ENCODE results near the gene FLYWCH2. TPM values are rescaled to one million over a fixed set of nuclear protein-coding genes. Genes with fewer than 3 reads are reported as not detected.
A peak's percentile ranks its signal among the peaks of the same experiment; 100 is the strongest.

FLYWCH2 gene
- total and polyA plus RNA-seq, 2 of the 8 experiments (the other 6 are each of a cell fraction or from before 2014, with no cell fraction given): 16.4 to 30.7 TPM

DNA sequence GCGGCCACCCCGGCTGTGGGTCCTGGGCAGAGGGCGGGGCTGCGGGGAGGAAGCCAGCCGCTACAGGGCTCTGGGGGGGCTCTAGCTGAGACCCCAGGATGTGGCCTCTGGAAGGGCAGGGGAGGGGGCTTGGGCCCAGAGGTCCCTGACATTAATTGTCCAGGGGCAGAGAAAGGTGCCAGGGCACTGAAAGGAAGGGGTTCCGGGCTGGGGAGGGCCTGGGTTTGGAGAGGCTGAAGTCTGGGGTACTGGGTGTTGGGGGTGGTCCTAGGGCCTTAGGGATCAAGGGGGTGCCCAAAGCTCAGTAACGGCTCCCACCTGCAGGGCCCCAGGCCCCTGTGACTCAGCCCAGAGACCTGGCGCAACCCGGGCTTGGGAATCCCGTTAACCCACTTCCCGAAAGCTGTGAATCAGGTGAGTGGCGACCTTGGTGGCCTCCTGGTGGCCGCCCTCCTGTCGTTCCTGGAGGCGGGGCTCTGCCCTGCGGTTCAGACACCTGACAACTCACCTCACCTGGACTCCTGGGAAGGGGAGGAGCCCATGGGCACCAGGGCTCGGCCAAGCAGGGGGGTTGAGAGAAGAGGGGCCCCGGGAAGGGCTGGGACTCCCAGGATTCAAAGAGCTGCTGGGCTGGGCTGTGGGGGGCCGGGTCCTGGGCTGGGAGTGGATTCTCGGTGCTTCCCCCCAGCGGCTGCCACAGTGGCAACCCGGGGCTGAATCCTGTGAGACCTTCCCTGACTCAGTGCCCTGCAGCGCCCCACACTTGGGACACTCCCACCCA lies 24.6 kb upstream of the FLYWCH2 start:
- H3K56ac ChIP-seq (replicated peaks; ENCODE audit: insufficient read length, low read depth, low read length): no peak overlapping the region
- CTCF ChIA-PET (ENCODE audit: partially characterized antibody): interaction anchor here (0.7 to 4.1 kb wide), 6 partner anchors 10 to 66 kb away, joined by 3 to 26 read pairs (median 4); no protein-coding TSS in a partner anchor
- peak overlapping the region; percentile 27 to 55 (median 42) for H3K4me3 ChIP-seq (ENCODE audit: extremely low read depth in 1 of 4, insufficient read depth in 2 of 4, low read depth in 3 of 4, low read length in 4 of 4)
- peaks cover 11% of the 10 kb centered on the region; the same call in 1 of the 2 replicates for H3K23me2 ChIP-seq (ENCODE audit: low read depth, low read length)
- DNase-seq (ENCODE audit: low read depth in 1 of 2, low spot score in 2 of 2): peak in 1 of 2 experiments; percentile 63
- H4K91ac ChIP-seq (replicated peaks; ENCODE audit: insufficient read length, low read length): no peak overlapping the region
- no peak overlapping the region for H2AK5ac ChIP-seq (ENCODE audit: low read depth, low read length)
- peak overlapping the region; percentile 45; the same call in 1 of the 2 replicates for H4K8ac ChIP-seq (ENCODE audit: extremely low read depth, insufficient read depth, low read length)
- no peak for FAIRE-seq
- peaks cover 0 to 2% of the 10 kb centered on the region in 2 experiments for H4K20me1 ChIP-seq (replicated peaks in 1 of 2; ENCODE audit: control insufficient read depth in 1 of 2, insufficient read depth in 2 of 2, low read length in 2 of 2)
- 24% methylated on average over 12 of the region's 23 CpGs; no CpG with 5 or more reads in 1 of the 2 experiments for WGBS, 2 experiments (ENCODE audit: extremely low coverage in 1 of 2, insufficient coverage in 1 of 2, insufficient read length in 1 of 2, insufficient replicate concordance in 2 of 2, low coverage in 1 of 2, low lambda C conversion rate in 2 of 2, missing lambda C conversion rate in 1 of 2)
- no peak overlapping the region for H2BK120ac ChIP-seq (replicated peaks; ENCODE audit: low read depth, low read length)
- H3K4me2 ChIP-seq (ENCODE audit: insufficient read depth in 1 of 2, low read depth in 2 of 2, low read length in 2 of 2): peak overlapping the region; percentile 75 to 82
- H3K9ac ChIP-seq (replicated peaks in 1 of 4; ENCODE audit: extremely low read depth in 1 of 4, low read depth in 3 of 4, low read length in 3 of 4): no peak overlapping the region; a peak in 1 of 7 replicates
- H2BK5ac ChIP-seq (ENCODE audit: low read depth, low read length): peak overlapping the region; percentile 69; the same call in 1 of the 2 replicates
- TF ChIP-seq, protein P1, sequence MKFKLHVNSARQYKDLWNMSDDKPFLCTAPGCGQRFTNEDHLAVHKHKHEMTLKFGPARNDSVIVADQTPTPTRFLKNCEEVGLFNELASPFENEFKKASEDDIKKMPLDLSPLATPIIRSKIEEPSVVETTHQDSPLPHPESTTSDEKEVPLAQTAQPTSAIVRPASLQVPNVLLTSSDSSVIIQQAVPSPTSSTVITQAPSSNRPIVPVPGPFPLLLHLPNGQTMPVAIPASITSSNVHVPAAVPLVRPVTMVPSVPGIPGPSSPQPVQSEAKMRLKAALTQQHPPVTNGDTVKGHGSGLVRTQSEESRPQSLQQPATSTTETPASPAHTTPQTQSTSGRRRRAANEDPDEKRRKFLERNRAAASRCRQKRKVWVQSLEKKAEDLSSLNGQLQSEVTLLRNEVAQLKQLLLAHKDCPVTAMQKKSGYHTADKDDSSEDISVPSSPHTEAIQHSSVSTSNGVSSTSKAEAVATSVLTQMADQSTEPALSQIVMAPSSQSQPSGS (IDR thresholded peaks at IDR 0.05; ENCODE audit: low read length): no peak
- peak; percentile 30 for TF ChIP-seq KDM4A (IDR thresholded peaks at IDR 0.05; ENCODE audit: low read depth, low read length, severe bottlenecking)
- TF ChIP-seq CBX8 (IDR thresholded peaks at IDR 0.05; ENCODE audit: borderline replicate concordance, low read depth, low read length): no peak
- TF ChIP-seq POLR2AphosphoS5 (IDR thresholded peaks at IDR 0.05; ENCODE audit: low read depth, low read length): no peak
- no peak for TF ChIP-seq SRF (IDR thresholded peaks at IDR 0.05; ENCODE audit: low read depth, low read length)
- TF ChIP-seq, protein P2, sequence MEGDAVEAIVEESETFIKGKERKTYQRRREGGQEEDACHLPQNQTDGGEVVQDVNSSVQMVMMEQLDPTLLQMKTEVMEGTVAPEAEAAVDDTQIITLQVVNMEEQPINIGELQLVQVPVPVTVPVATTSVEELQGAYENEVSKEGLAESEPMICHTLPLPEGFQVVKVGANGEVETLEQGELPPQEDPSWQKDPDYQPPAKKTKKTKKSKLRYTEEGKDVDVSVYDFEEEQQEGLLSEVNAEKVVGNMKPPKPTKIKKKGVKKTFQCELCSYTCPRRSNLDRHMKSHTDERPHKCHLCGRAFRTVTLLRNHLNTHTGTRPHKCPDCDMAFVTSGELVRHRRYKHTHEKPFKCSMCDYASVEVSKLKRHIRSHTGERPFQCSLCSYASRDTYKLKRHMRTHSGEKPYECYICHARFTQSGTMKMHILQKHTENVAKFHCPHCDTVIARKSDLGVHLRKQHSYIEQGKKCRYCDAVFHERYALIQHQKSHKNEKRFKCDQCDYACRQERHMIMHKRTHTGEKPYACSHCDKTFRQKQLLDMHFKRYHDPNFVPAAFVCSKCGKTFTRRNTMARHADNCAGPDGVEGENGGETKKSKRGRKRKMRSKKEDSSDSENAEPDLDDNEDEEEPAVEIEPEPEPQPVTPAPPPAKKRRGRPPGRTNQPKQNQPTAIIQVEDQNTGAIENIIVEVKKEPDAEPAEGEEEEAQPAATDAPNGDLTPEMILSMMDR (IDR thresholded peaks at IDR 0.05; ENCODE audit: control extremely low read depth in 1 of 3, insufficient read depth in 1 of 3, low read depth in 1 of 3, low read length in 3 of 3): peak in 2 of 3 experiments; percentile 4 to 8; a peak in 2 of 4 replicates
- H3K27me3 ChIP-seq (replicated peaks in 1 of 4; ENCODE audit: control insufficient read depth in 3 of 4, extremely low read depth in 1 of 4, insufficient read depth in 3 of 4, low read length in 3 of 4): peaks cover 2 to 19% (median 8%) of the 10 kb centered on the region in 4 experiments; a peak in 4 of 7 replicates
- H3K9me3 ChIP-seq (ENCODE audit: insufficient read depth in 2 of 2, low read depth in 1 of 2, low read length in 1 of 2): peaks cover 8 to 13% of the 10 kb centered on the region in 2 experiments
- no peak overlapping the region for H3K27ac ChIP-seq (ENCODE audit: low read depth, low read length)
- no peaks in the 10 kb centered on the region for H3K79me2 ChIP-seq (ENCODE audit: control insufficient read depth in 1 of 2, insufficient read depth in 2 of 2, low read length in 2 of 2)
- no peak overlapping the region for H2BK15ac ChIP-seq (ENCODE audit: low read length)
- H3K79me1 ChIP-seq (ENCODE audit: low read depth, low read length): no peaks in the 10 kb centered on the region
- no peak overlapping the region for H2AFZ ChIP-seq (ENCODE audit: low read length)
- H3K36me3 ChIP-seq (ENCODE audit: control insufficient read depth in 2 of 4, insufficient read depth in 4 of 4, low read length in 3 of 4): no peaks in the 10 kb centered on the region
- no peak overlapping the region for H2BK12ac ChIP-seq (ENCODE audit: low read depth, low read length)
- POLR2A ChIA-PET (ENCODE audit: partially characterized antibody): interaction anchor here (0.9 to 1.3 kb wide), 3 partner anchors 10 to 32 kb away, joined by 3 to 4 read pairs (median 3); partner anchors contain the start of gene FLYWCH2
- H4K5ac ChIP-seq (ENCODE audit: insufficient read length, low read depth, low read length): no peak overlapping the region
- H3K23ac ChIP-seq (ENCODE audit: insufficient read length): no peak overlapping the region
- peaks cover 3 to 12% (median 6%) of the 10 kb centered on the region in 4 experiments; a peak in 5 of 7 replicates for H3K4me1 ChIP-seq (replicated peaks in 1 of 4; ENCODE audit: control insufficient read depth in 3 of 4, insufficient read depth in 4 of 4, low read length in 3 of 4)
- no peak overlapping the region for H3K4ac ChIP-seq (replicated peaks; ENCODE audit: insufficient read length, low read depth, low read length)
- no peak overlapping the region for H2BK20ac ChIP-seq (ENCODE audit: low read length)
- peak overlapping the region; percentile 96 for H3K18ac ChIP-seq (ENCODE audit: extremely low read depth, low read length)
- H3K14ac ChIP-seq (ENCODE audit: insufficient read length): no peak overlapping the region
